ENCODE data around the gene GCLC. TPM values are rescaled to one million over a fixed set of nuclear protein-coding genes. Genes with fewer than 3 reads are reported as not detected.

GCLC gene
- total RNA-seq, 4 donors from 2014 or later = 63.5 to 84.3 (median 71.7) TPM

DNA sequence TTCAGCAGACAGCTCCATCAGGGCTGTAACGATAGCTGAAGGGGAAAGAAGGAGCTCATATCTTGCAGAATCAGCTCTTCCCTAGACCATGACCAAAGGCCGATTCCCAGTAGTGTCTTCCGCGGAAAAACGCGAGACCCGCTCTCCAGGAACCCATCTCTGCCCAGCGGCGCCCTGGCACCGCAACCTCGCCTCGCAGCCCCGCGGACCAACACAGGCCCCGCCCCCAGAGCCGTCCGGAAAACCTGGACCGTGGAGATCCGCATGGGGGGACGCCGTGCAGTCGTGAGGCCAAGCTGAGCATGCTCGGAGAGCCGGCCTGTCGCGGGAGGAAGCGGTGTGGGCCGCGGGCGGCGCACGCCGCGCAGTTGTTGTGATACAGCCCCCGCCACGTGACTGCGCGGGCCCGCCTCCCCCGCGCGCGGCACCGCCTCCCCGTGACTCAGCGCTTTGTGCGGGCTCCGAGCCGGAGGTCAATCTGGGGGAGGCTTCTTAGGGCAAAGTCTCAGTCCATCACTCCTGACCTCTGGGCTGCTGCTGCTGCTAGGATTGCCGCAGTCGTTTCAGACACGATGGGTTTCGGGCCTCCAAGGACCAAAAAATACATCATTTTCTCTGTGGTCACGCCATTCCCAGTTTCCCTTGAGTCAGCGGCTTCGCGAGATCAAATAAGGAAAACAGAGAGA, 3.1 kb upstream of the GCLC start:
- H3K9me3 ChIP-seq = no peaks in the 10 kb centered on the region
- peak; percentile 96 for ATAC-seq
- H3K4me3 ChIP-seq = peak overlapping the region; percentile 47 to 64
- no peaks in the 10 kb centered on the region for H3K27me3 ChIP-seq
- 0% methylated on average over 1 to 4 of the region's 57 CpGs for WGBS, 2 donors (ENCODE audit: low coverage in 1 of 2)
- peak overlapping the region; percentile 87 to 95 (median 92) for H3K27ac ChIP-seq
- H3K4me1 ChIP-seq = peaks cover 0 to 44% (median 9%) of the 10 kb centered on the region in 3 donors
- TF ChIP-seq EP300 (IDR thresholded peaks at IDR 0.05) (no peak), POLR2AphosphoS5 (IDR thresholded peaks at IDR 0.05) (peak; percentile 79), POLR2A (IDR thresholded peaks at IDR 0.05) (peak; percentile 22 to 41)
- TF ChIP-seq, protein P1, sequence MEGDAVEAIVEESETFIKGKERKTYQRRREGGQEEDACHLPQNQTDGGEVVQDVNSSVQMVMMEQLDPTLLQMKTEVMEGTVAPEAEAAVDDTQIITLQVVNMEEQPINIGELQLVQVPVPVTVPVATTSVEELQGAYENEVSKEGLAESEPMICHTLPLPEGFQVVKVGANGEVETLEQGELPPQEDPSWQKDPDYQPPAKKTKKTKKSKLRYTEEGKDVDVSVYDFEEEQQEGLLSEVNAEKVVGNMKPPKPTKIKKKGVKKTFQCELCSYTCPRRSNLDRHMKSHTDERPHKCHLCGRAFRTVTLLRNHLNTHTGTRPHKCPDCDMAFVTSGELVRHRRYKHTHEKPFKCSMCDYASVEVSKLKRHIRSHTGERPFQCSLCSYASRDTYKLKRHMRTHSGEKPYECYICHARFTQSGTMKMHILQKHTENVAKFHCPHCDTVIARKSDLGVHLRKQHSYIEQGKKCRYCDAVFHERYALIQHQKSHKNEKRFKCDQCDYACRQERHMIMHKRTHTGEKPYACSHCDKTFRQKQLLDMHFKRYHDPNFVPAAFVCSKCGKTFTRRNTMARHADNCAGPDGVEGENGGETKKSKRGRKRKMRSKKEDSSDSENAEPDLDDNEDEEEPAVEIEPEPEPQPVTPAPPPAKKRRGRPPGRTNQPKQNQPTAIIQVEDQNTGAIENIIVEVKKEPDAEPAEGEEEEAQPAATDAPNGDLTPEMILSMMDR (IDR thresholded peaks at IDR 0.05) = peak in 1 of 4 experiments; percentile 32
- no peaks in the 10 kb centered on the region for H3K36me3 ChIP-seq

DNA sequence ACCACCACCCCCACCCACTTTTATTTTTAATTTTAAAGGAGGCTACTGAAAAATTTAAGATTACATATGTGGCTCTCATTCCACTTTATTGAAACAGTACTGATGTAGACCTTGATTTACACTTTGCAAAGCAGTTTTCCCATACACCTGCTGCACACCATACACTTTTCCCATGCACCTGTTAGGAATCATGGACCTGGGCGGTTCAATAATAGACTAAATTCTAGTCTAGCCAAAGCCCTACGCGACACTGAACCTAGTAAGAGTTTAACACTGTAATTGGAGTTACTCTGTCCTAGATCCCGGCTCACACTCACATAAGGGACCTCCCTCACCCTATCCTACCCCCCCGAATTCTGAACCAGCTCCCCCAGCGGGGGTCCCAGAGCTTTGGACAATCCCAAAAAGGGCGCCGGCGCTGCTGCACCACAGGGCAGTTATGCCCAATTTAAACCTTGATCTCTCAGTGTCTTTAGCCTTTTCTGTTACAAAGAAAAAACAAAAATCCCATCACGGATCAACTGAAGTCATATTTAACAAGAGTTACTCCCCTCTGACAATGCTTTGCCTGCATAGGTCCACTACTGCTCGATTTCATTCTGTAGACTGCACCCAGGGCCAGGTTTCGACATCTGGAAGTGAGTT, 2.4 kb upstream of the GCLC start:
- no peaks in the 10 kb centered on the region for H3K27me3 ChIP-seq
- no peaks in the 10 kb centered on the region for H3K9me3 ChIP-seq
- H3K36me3 ChIP-seq = no peaks in the 10 kb centered on the region
- H3K4me3 ChIP-seq = peak overlapping the region; percentile 47 to 64
- WGBS, 2 donors (ENCODE audit: low coverage in 1 of 2) = 2 to 11% methylated on average over 9 to 11 of the region's 12 CpGs
- TF ChIP-seq EP300 (IDR thresholded peaks at IDR 0.05) (no peak), POLR2A (IDR thresholded peaks at IDR 0.05) (no peak), POLR2AphosphoS5 (IDR thresholded peaks at IDR 0.05) (no peak)
- TF ChIP-seq, protein P1 (IDR thresholded peaks at IDR 0.05) = no peak
- peaks cover 0 to 51% (median 13%) of the 10 kb centered on the region in 3 donors for H3K4me1 ChIP-seq
- peak overlapping the region; percentile 7 to 93 (median 89) for H3K27ac ChIP-seq
- peak; percentile 37 for ATAC-seq

DNA sequence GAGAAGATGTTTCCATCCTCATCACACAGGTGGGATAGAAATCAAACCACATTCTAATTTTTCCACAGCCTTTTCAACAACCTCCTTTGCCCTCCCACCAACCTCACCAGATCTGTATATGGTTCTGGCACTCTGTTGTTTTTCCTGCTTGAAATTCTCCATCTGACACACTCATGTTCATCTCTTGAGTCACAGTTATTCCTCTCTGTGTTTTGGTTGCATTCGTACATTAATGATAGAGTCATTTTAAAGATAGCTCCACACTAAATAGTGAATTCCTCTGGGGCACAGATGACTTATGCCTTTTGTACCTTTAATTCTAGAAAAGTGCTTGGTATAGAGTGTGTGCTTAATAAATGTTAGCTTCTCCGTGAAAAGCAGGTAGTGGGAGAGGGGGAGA, 1.4 kb upstream of the GCLC start:
- no peak for ATAC-seq
- Histone ChIP-seq H3K4me3 (no peak overlapping the region), H3K27me3 (no peaks in the 10 kb centered on the region), H3K4me1 (peaks cover 0 to 61% (median 13%) of the 10 kb centered on the region in 3 donors), H3K27ac (peak overlapping the region in 1 of 4 donors; percentile 5), H3K9me3 (no peaks in the 10 kb centered on the region), H3K36me3 (no peaks in the 10 kb centered on the region)
- 69 to 78% methylated on average over 2 of the region's 2 CpGs for WGBS, 2 donors (ENCODE audit: low coverage in 1 of 2)
- TF ChIP-seq POLR2A (IDR thresholded peaks at IDR 0.05) = no peak
- TF ChIP-seq, protein P1 (IDR thresholded peaks at IDR 0.05) = no peak
- no peak for TF ChIP-seq EP300 (IDR thresholded peaks at IDR 0.05)
- no peak for TF ChIP-seq POLR2AphosphoS5 (IDR thresholded peaks at IDR 0.05)

DNA sequence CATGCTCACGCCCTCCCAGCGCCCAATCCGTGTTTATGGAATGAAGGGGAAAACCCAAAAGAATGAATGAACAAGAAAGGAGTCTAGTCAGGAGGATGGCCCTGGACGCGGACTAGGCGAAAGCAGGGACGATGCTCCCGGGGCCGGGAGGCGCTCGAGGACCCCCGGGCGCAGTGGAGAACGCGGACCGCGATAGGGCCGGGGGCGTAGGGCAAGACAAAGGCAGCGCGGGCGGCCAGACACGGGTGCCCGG, 758 bp downstream of the GCLC start:
- Histone ChIP-seq H3K4me1 (peaks cover 2 to 83% (median 14%) of the 10 kb centered on the region in 3 donors), H3K27ac (peak overlapping the region; percentile 94 to 98 (median 96)), H3K36me3 (no peaks in the 10 kb centered on the region), H3K4me3 (peak overlapping the region; percentile 69 to 96), H3K27me3 (no peaks in the 10 kb centered on the region), H3K9me3 (no peaks in the 10 kb centered on the region)
- TF ChIP-seq, protein P1 (IDR thresholded peaks at IDR 0.05) = no peak
- TF ChIP-seq POLR2AphosphoS5 (IDR thresholded peaks at IDR 0.05) (no peak), EP300 (IDR thresholded peaks at IDR 0.05) (no peak), POLR2A (IDR thresholded peaks at IDR 0.05) (no peak)
- no peak for ATAC-seq
- WGBS, 2 donors (ENCODE audit: low coverage in 1 of 2) = 0 to 2% methylated on average over 4 to 9 of the region's 24 CpGs
